Measurements from ENCODE around the gene PLA2G15. TPM values are rescaled to one million over a fixed set of nuclear protein-coding genes. Genes with fewer than 3 reads are reported as not detected.

The PLA2G15 gene
- total and polyA plus RNA-seq, 2 of the 13 experiments (the other 11 are each of a cell fraction or from before 2014, with no cell fraction given) = 14.4 to 23.7 TPM

DNA sequence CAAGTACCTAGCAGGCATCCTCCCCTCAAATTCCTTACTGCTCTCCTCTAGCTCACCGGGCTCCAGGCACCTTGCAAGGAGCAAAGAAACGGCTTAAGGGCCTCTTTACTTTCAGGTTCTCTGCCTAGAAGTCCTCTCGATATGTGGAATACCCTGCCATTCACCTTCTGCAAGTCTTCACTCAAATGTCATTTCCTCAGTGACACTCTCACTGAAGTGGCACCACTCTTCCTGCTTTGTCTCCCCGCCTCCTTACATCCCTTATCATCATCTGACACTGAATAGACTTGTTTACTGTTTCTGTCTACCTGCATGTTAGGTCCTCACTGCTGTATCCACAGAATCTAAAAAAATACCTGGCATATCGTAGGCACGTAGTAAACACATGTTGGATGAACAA is 64.6 kb downstream of the PLA2G15 start (continued):
- TF ChIP-seq, protein P1, sequence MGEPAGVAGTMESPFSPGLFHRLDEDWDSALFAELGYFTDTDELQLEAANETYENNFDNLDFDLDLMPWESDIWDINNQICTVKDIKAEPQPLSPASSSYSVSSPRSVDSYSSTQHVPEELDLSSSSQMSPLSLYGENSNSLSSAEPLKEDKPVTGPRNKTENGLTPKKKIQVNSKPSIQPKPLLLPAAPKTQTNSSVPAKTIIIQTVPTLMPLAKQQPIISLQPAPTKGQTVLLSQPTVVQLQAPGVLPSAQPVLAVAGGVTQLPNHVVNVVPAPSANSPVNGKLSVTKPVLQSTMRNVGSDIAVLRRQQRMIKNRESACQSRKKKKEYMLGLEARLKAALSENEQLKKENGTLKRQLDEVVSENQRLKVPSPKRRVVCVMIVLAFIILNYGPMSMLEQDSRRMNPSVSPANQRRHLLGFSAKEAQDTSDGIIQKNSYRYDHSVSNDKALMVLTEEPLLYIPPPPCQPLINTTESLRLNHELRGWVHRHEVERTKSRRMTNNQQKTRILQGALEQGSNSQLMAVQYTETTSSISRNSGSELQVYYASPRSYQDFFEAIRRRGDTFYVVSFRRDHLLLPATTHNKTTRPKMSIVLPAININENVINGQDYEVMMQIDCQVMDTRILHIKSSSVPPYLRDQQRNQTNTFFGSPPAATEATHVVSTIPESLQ (CRISPR knock-in tag; conservative IDR thresholded peaks at IDR 0.05) = no peak
- TF ChIP-seq SPEN (CRISPR knock-in tag; IDR thresholded peaks at IDR 0.05; ENCODE audit: low read depth) (no peak), POLR2G (IDR thresholded peaks at IDR 0.05; ENCODE audit: low read depth, low read length) (no peak), ZNF782 (CRISPR knock-in tag; IDR thresholded peaks at IDR 0.05; ENCODE audit: borderline replicate concordance) (0 out of 2 replicates have a peak, but pooled peaks have one; percentile 56), ZNF790 (CRISPR knock-in tag; IDR thresholded peaks at IDR 0.05; ENCODE audit: borderline replicate concordance) (no peak), RFX3 (CRISPR knock-in tag; IDR thresholded peaks at IDR 0.05) (no peak), ZBTB1 (CRISPR knock-in tag; IDR thresholded peaks at IDR 0.05; ENCODE audit: borderline replicate concordance) (no peak), ZNF549 (CRISPR knock-in tag; IDR thresholded peaks at IDR 0.05) (no peak), MAF1 (CRISPR knock-in tag; IDR thresholded peaks at IDR 0.05; ENCODE audit: borderline replicate concordance) (no peak), ELF4 (CRISPR knock-in tag; IDR thresholded peaks at IDR 0.05; ENCODE audit: borderline replicate concordance) (no peak), TSC22D2 (CRISPR knock-in tag; IDR thresholded peaks at IDR 0.05; ENCODE audit: borderline replicate concordance) (no peak), ZFP62 (CRISPR knock-in tag; IDR thresholded peaks at IDR 0.05) (no peak), HES4 (CRISPR knock-in tag; IDR thresholded peaks at IDR 0.05; ENCODE audit: borderline replicate concordance) (no peak), NFE2L1 (CRISPR knock-in tag; IDR thresholded peaks at IDR 0.05; ENCODE audit: borderline replicate concordance) (no peak), NR2F2 (IDR thresholded peaks at IDR 0.05; ENCODE audit: borderline replicate concordance, low read depth) (no peak), NR2F6 (IDR thresholded peaks at IDR 0.05) (no peak), NR2F6 (CRISPR knock-in tag; IDR thresholded peaks at IDR 0.05) (no peak), HMG20A (CRISPR knock-in tag; IDR thresholded peaks at IDR 0.05; ENCODE audit: borderline replicate concordance) (no peak)
- TF ChIP-seq, protein P2, sequence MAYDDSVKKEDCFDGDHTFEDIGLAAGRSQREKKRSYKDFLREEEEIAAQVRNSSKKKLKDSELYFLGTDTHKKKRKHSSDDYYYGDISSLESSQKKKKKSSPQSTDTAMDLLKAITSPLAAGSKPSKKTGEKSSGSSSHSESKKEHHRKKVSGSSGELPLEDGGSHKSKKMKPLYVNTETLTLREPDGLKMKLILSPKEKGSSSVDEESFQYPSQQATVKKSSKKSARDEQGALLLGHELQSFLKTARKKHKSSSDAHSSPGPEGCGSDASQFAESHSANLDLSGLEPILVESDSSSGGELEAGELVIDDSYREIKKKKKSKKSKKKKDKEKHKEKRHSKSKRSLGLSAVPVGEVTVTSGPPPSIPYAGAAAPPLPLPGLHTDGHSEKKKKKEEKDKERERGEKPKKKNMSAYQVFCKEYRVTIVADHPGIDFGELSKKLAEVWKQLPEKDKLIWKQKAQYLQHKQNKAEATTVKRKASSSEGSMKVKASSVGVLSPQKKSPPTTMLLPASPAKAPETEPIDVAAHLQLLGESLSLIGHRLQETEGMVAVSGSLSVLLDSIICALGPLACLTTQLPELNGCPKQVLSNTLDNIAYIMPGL (CRISPR knock-in tag; IDR thresholded peaks at IDR 0.05; ENCODE audit: borderline replicate concordance in 1 of 2, low read depth in 1 of 2) = no peak
- TF ChIP-seq, protein P3, sequence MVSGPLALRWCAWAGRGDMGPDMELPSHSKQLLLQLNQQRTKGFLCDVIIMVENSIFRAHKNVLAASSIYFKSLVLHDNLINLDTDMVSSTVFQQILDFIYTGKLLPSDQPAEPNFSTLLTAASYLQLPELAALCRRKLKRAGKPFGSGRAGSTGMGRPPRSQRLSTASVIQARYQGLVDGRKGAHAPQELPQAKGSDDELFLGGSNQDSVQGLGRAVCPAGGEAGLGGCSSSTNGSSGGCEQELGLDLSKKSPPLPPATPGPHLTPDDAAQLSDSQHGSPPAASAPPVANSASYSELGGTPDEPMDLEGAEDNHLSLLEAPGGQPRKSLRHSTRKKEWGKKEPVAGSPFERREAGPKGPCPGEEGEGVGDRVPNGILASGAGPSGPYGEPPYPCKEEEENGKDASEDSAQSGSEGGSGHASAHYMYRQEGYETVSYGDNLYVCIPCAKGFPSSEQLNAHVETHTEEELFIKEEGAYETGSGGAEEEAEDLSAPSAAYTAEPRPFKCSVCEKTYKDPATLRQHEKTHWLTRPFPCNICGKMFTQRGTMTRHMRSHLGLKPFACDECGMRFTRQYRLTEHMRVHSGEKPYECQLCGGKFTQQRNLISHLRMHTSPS (CRISPR knock-in tag; IDR thresholded peaks at IDR 0.05; ENCODE audit: low read depth) = no peak

Data from HepG2 (cell line).